SH-SY5Y (cell line): ENCODE data around the gene ROMO1.

Experiments used
- GATA2 ChIP-seq: IDR thresholded peaks from 2 replicates; pipeline ENCODE4 v1.6.1; 2011; ENCODE audit warnings: mild to moderate bottlenecking, low read depth, low read length
- GATA3 ChIP-seq: IDR thresholded peaks from 2 replicates; pipeline ENCODE4 v1.6.1; 2011; ENCODE audit warnings: low read depth, mild to moderate bottlenecking, low read length, moderate library complexity

The ROMO1 gene

DNA sequence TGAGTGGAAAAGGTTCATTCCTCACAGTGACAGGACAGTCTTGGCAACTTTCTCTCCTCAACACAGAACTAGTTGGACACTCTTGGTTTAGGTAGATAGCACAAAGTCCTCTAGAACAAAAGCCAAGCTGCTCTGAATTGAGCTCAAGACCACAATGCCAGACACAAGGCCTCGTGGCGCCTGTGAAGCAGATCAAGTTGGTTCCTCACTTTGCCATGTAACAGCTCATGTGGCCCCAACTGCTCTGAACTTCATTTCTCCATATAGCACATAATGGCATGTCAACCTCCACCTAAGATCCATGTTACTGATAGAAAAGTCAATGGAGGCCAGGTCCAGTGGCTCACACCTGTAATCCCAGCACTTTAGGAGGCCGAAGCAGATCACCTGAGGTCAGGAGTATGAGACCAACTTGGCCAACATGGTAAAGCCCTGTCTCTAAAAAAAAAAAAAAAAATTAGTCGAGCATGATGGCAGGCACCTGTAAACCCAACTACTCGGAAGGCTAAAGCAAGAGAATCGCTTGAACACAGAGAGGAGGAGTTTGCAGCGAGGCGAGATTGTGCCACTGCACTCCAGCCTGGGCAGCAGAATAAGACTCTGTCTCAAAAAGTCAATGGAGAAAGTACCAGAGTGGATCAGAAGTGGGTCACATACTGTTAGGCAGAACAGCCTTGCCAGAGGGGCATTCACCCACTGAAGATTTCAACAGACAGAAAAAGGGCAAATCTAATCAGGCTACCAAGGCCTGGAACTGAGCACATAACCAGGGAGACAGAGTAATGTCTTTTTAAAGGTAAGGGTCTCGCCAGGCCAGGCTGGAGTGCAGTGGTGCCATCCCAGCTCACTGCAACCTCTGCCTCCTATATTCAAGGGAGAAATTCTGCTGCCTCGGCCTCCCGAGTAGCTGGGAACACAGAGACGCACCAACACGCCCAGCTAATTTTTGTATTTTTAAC, 21.2 kb downstream of the ROMO1 start:
- TF ChIP-seq GATA3 = no peak
- TF ChIP-seq GATA2 = no peak

DNA sequence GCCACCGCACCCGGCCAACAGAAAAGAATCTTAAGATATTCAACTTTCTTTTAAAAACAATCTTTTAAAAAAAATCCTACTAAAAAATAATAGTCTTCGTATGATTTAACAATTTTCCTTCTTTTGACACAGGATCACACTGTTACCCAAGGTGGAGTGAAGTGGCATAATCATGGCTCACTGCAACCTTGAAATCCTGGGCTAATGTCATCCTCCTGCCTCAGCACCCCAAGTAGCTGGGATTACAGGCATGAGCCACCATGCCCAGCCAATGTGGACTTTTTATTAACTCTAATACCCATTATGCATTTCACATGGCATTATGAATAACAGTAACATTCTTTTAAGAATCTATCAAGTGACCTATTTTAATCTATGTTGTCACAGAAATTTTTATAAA, 22.0 kb downstream of the ROMO1 start:
- TF ChIP-seq GATA3 (no peak), GATA2 (no peak)

DNA sequence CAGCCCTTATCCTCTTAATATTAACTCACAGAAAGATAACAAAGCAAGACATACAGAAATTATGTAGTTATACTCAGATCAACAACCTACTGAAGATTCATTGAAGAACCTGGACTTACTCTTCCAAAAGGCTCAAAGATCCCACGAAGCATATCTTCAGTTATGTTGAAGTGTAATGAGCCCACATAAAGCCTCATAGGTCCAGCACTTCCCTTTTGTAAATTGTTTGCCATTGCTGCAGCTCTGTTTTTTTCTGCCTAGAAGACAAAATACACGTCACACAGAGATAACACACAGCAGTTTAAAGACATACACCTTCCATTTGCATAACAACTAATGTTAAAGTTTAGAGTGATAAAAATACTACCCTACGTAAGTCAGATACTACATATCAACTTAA, 22.4 kb downstream of the ROMO1 start:
- TF ChIP-seq GATA3 = no peak
- no peak for TF ChIP-seq GATA2

DNA sequence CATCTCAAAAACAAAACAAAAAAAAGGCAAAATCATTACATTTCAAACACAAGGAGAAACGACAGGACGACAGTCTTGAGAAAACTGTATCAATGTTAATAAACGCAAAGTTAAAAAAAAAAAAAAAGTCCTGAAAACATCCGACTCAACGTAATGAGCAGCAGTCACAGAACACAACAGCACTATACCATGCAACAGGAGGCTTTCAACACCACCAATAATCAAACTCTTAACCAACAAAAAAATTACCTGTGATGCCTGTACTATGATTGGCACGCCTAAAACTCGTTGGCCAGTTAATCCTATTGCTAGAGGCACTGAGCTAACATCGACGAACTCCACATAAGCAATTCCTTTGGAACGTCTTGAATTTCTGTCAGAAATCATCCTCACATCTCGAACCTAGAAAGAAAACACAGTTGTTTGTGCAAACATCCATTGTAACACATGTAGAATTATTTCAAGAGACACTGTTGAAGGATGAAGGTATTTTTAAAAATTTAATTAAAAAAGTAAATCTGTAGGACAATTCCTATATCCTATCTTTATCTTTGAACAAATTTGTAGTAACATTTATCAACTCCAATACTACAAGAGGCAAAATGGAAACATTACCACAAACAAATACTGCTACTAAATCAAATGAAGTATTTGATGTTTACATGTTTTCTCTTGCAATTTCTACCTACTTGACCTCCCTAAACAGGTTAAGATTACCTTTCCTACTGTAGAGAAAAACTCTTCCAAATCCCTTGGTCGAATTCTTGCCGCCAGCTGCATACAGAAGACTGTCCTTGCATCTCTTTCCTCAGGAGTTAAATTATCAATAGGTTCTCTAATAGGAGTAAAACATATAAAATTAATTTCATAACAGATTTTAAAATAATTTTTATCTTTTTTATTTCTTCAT, 25.4 kb downstream of the ROMO1 start:
- TF ChIP-seq GATA2 (no peak), GATA3 (no peak)

DNA sequence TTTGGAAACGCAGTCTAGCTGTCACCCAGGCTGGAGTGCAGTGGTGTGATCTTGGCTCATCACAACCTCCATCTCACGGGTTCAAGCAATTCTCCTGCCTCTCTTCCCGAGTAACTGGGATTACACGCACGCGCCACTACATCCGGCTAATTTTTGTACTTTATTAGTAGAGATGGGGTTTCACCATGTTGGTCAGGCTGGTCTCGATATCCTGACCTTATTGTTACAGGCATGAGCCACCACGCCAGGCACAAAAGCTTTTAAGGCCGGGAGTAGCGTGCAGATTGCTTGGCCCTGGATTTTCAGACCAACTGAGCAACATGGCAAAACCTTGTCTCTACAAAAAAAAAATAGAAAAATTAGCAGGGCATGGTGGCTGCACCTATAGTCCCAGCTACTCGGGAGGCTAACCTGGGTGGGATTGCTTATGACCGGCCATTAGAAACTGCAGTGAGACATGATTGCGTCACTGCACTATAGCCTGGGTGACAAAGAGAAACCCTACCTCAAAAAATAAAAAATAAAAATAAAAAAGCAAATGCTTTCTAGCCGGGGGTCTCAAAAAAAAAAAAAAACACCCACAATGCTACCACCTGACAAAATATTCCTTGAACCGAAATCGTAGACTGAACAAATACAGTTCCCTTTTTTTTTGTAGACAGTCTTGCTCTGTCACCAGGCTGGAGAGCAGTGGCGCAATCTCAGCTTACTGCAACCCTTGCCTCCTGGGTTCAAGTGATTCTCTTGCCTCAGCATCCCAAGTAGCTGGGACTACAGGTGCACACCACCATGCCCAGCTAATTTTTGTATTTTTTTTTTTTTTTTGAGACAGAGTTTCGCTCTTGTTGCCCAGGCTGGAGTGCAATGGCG, 27.9 kb downstream of the ROMO1 start:
- TF ChIP-seq GATA2 = no peak
- no peak for TF ChIP-seq GATA3

DNA sequence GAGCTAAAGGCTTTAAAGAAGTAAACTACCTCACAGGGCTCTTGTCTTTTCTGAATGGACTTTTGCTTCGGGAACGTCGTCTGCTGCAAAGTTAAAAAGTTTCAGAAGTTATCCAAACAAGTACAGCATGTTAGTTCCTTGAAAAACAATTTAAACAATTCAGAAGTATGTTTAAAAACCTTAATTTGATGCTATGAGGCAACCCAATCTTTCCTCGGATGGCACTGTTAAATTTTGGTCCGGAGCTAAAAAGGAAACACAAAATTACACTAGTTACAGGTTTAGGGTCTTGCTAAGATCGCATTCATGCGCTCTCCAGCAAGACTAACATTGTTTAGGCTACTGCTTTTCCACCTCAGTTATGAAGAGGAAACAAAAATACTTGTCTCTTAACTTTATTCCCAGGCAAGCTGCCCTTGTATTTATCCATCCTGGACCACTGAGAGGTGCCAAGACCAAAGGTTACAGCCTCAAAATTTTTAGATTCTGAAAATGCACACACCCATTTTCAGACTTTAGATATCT, 30.1 kb downstream of the ROMO1 start:
- TF ChIP-seq GATA2 = no peak
- TF ChIP-seq GATA3 = no peak

DNA sequence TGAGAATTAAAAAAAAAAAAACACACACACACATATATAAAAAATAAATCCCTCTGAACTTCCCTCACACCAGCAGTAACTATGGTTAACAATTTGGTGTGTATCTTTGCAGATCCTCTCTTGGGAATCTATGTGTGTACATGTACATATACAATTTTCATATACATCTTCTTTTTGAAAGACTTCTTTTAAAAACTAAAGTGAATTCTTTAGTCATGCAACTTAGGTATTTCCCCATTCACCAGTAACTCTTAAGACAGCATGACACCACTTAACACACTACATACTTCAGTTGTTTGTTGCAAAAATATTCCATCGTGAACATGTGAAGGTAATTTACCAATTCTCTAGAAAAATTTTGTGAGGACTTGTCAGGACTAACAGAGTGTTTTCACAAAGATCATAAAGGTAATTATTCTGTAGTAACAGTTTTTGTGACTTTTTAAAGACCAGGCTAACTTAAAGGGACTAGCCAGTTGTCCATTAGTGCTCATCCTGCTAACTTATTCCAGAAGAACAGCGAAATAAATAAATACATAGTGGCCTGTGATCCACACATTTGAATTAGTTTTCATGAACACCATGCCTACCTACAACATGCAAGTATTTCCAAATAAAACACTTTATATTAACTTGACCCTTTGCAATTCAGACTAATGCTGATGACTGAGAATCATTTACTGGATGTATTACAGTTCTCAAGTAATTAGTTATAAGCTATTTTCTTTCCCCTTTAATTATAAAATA, 30.8 kb downstream of the ROMO1 start:
- TF ChIP-seq GATA2 = no peak
- no peak for TF ChIP-seq GATA3

DNA sequence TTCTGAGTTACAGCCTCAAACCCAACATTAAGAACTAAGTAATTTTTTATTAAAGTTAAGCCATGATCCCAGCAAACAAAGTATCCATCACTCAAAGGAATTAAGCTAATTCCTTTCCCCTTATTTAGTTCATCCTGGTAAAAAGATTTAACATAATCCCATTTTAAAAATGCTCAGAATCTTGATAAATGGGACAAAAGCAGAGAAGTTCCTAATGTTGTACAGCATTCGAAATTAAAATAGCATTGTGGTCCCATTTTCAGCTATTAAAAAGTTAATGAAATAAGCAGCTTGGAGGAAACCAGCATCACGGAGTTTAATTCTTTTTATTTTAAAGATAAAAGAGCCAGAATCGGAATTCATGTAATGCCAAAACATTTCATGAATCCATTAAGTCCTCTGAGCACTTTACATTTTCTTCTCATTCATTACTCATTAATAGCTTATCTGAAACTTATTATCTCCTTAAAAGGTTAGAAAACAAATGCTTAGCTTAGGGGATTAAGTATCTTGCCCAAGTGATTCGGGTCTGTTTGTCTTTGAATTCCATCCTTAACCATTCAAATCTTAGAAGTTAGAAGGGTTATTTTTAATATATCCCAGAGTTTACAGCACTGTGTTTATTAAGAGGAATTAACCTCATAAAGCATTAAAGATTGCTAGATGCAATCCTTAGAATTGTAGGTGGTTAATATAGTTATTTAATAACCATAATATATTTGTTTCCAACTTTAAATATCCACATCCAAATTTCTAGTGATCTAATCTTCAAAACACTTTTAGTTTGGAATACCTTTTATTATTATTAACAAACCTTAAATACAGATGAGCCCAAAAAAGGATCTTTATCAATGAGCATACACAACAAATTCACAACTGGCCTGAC, 31.6 kb downstream of the ROMO1 start:
- TF ChIP-seq GATA2 = no peak
- TF ChIP-seq GATA3 = no peak

DNA sequence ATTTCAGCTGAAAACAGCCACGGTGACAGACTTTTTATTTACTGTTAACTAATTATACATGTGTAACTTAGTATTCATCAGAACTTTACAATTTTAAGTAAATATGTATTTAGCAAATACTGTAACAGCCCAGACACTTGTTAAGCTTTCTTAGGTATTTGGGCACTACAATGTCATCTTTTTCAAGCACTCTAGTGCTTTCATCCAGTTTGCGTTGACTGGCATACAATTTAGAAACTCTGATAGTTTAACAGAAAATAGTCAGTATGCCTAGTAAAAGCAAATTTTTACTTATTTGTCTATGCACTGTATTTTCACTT, 32.2 kb downstream of the ROMO1 start:
- no peak for TF ChIP-seq GATA2
- no peak for TF ChIP-seq GATA3

DNA sequence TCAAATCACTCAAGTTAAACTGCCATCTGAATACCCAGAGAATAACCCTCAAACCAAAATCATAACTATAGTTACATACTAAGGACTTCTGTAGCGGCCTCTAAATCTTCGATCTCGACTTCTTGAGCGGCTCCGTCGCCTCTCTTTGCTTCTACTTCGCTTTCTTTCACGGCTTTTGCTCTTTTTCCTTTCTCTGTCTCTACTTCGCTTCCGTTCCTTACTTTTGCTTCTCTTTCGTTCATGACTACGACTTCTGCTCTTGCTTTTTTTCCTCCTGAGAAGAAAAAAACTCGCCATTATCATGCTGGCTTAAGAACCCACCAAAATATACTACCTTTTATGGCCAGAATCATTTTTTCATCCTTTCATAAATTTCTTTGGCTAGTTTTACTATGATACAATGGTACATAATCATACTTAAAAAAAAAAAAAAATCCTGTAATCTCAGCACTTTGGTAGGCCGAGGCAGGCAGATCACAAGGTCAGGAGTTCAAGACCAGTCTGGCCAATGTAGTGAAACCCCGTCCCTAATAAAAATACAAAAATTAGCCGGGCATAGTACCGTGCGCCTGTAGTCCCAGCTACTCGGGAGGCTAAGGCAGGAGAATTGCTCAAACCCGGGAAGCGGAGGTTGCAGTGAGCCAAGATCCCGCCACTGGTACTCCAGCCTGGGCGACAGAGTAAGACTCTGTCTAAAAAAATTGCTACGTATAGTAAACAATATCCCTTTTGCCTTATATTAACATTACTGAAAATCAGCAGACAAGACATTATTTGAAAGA, 32.8 kb downstream of the ROMO1 start:
- TF ChIP-seq GATA2 = no peak
- TF ChIP-seq GATA3 = no peak

DNA sequence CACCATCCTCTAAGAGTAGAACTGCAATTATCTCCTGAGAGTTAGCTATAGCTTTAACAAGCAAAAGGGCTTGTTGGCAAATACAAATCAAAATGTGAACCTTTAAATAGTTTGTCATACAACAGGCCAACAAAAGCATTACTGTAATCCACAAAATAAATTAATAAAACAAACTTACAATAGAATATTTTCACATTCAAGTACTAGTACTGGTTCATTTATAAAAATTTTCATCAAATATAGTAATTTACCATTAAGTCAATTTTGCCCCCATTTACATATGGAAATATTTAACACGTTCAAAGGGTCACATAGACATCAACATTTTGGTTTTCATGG, 33.4 kb downstream of the ROMO1 start:
- TF ChIP-seq GATA2 = no peak
- TF ChIP-seq GATA3 = no peak

DNA sequence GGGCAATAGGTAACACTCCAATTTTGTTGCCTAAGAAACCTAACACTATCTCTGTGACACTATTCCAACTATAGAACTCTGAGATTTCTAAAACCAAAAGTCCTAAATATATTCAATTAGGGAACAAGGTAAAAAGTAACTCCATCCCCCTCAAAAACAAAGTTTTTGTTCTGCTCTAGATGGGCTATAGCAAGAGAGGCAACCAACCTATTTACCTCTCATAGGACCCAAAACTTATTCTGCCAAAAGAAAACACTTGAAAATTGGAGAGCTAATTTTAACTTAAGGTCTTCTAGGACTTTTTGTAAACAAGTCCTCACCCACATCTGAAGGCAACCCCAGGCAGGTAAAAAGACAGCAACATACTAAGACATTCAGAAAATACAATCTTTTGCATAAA, 35.2 kb downstream of the ROMO1 start:
- TF ChIP-seq GATA2 = no peak
